HepG2 (cell line): ENCODE results near the gene KLHL17. TPM values are rescaled to one million over a fixed set of nuclear protein-coding genes. Genes with fewer than 3 reads are reported as not detected.

Experiments used
- BRF2 ChIP-seq: sonication (generic); formaldehyde crosslinking; IDR thresholded peaks from 2 replicates; pipeline ENCODE4 v1.8.1; 2022; ENCODE audit warnings: mild to moderate bottlenecking, missing genetic modification reagents
- FOXK2 ChIP-seq: fragments of 450-650 bp; IDR thresholded peaks from 2 replicates; pipeline ENCODE4 v1.6.1; 2016
- HDAC6 ChIP-seq: fragments of 200-600 bp; sonication (generic); IDR thresholded peaks from 2 replicates; pipeline ENCODE4 v1.7.0; 2017; ENCODE audit warnings: mild to moderate bottlenecking, antibody characterized with exemption, low read length, low read depth
- NCOA1 ChIP-seq: sonication (generic); formaldehyde crosslinking; IDR thresholded peaks from 2 replicates; pipeline ENCODE4 v1.9.0; 2021; ENCODE audit warnings: missing genetic modification reagents
- NFE2L2 ChIP-seq: fragments of 150-350 bp; IDR thresholded peaks from 2 replicates; pipeline ENCODE4 v1.6.1; 2014; ENCODE audit warnings: low read length
- TEF ChIP-seq: sonication (generic); formaldehyde crosslinking; IDR thresholded peaks from 2 replicates; pipeline ENCODE4 v1.5.0; 2020; ENCODE audit warnings: missing genetic modification reagents
- THAP11 ChIP-seq: IDR thresholded peaks from 2 replicates; pipeline ENCODE4 v1.6.1; 2016; ENCODE audit warnings: missing biosample characterization, missing genetic modification reagents
- ZBTB40 ChIP-seq, 2 experiments: fragments of 450-650 bp in 1 of 2; sonication (generic) in 1 of 2; formaldehyde crosslinking in 1 of 2; IDR thresholded peaks; 2 replicates each; pipeline versions ENCODE4 v1.6.1 to v1.8.0; 2016 to 2022; ENCODE audit warnings: antibody characterized with exemption in 1 of 2, mild to moderate bottlenecking in 1 of 2, missing genetic modification reagents in 1 of 2
- ZMAT5 ChIP-seq: sonication (generic); formaldehyde crosslinking; IDR thresholded peaks from 2 replicates; pipeline ENCODE4 v1.5.0; 2020; ENCODE audit warnings: mild to moderate bottlenecking, low read depth, missing genetic modification reagents, borderline replicate concordance
- ZNF460 ChIP-seq: sonication (generic); formaldehyde crosslinking; IDR thresholded peaks from 2 replicates; pipeline ENCODE4 v1.5.1; 2020; ENCODE audit warnings: missing genetic modification reagents, mild to moderate bottlenecking, borderline replicate concordance
- polyA plus RNA-seq, 8 experiments: library from polyadenylated mRNA; depleted of rRNA in 3 of 8; stranded (reverse) in 7 of 8; unstranded in 1 of 8; fragments of >200 nt; fragmentation: Illumina TruSeq in 4 of 8; extraction: Trizol in 4 of 8; gene quantifications; 2 replicates each; pipeline versions ENCODE4 v1.2.1 to v1.2.3, GENCODE V29; 2011 to 2016; ENCODE audit warnings: low read depth in 4 of 8, missing spikeins in 1 of 8, mixed read lengths in 1 of 8; ENCODE audit not compliant: insufficient read depth in 1 of 8
- total RNA-seq, 5 experiments: library from RNA; depleted of rRNA; stranded (reverse); fragments of >200 nt; fragmentation: Illumina TruSeq; extraction: Trizol; gene quantifications; 2 replicates each; pipeline ENCODE4 v1.2.3, GENCODE V29; 2016; ENCODE audit warnings: low read depth in 1 of 5

KLHL17 gene
- total and polyA plus RNA-seq, 2 of the 13 experiments (the other 11 are each of a cell fraction or from before 2014, with no cell fraction given): 9.3 to 24.7 TPM

GRCh38 chr1:975365-975764 lies 15.0 kb downstream of the KLHL17 start (continued):
- TF ChIP-seq TEF (CRISPR knock-in tag): no peak
- no peak for TF ChIP-seq ZMAT5
- TF ChIP-seq THAP11: no peak
- no peak for TF ChIP-seq ZBTB40 (IDR thresholded peaks at IDR 0.05)
- no peak for TF ChIP-seq ZBTB40 (CRISPR knock-in tag; IDR thresholded peaks at IDR 0.05)
- TF ChIP-seq NFE2L2: no peak
- TF ChIP-seq ZNF460: no peak
- TF ChIP-seq NCOA1 (CRISPR knock-in tag): no peak
- TF ChIP-seq FOXK2: no peak
- TF ChIP-seq HDAC6: no peak
- TF ChIP-seq BRF2 (CRISPR knock-in tag): no peak
